ENCODE results near the gene PTPN2.

DNA sequence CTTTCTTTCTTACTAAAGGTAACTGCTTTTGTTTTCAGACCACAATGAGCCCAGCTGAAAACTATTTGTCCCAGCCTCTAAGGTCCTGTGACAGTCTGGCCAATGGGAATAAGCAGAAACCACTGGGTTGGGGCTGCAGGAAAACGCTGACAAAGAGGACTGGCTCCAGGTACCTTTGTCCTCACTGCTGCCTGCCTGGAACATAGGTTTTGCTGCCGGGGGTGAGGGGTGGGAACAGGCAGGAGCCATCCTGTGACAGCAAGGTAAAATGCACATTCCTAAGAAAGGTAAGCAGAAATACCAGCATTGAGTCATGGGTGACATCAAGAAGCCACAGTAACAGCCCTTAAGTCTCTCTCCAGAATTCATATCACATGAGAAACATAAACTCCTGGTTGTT lies 21.6 kb downstream of the PTPN2 start:
- TF ChIP-seq, protein P1, sequence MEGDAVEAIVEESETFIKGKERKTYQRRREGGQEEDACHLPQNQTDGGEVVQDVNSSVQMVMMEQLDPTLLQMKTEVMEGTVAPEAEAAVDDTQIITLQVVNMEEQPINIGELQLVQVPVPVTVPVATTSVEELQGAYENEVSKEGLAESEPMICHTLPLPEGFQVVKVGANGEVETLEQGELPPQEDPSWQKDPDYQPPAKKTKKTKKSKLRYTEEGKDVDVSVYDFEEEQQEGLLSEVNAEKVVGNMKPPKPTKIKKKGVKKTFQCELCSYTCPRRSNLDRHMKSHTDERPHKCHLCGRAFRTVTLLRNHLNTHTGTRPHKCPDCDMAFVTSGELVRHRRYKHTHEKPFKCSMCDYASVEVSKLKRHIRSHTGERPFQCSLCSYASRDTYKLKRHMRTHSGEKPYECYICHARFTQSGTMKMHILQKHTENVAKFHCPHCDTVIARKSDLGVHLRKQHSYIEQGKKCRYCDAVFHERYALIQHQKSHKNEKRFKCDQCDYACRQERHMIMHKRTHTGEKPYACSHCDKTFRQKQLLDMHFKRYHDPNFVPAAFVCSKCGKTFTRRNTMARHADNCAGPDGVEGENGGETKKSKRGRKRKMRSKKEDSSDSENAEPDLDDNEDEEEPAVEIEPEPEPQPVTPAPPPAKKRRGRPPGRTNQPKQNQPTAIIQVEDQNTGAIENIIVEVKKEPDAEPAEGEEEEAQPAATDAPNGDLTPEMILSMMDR (conservative IDR thresholded peaks at IDR 0.05; ENCODE audit: low read depth, low read length), result no peak
- no peak for TF ChIP-seq MAFK (IDR thresholded peaks at IDR 0.05; ENCODE audit: low read depth, low read length)
- TF ChIP-seq POLR2A (IDR thresholded peaks at IDR 0.05; ENCODE audit: low read depth, low read length), result no peak
- no peak for TF ChIP-seq RAD21 (IDR thresholded peaks at IDR 0.05; ENCODE audit: low read length)
- no peak for TF ChIP-seq MAZ (IDR thresholded peaks at IDR 0.05; ENCODE audit: borderline replicate concordance, low read depth, low read length)
- TF ChIP-seq BHLHE40 (IDR thresholded peaks at IDR 0.05; ENCODE audit: low read depth, low read length), result no peak
- TF ChIP-seq FOS (IDR thresholded peaks at IDR 0.05; ENCODE audit: low read depth, low read length), result no peak
- TF ChIP-seq, protein P2, sequence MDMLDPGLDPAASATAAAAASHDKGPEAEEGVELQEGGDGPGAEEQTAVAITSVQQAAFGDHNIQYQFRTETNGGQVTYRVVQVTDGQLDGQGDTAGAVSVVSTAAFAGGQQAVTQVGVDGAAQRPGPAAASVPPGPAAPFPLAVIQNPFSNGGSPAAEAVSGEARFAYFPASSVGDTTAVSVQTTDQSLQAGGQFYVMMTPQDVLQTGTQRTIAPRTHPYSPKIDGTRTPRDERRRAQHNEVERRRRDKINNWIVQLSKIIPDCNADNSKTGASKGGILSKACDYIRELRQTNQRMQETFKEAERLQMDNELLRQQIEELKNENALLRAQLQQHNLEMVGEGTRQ (IDR thresholded peaks at IDR 0.05; ENCODE audit: low read depth, low read length), result no peak
- no peak for TF ChIP-seq MXI1 (IDR thresholded peaks at IDR 0.05; ENCODE audit: borderline replicate concordance, low read depth, low read length)
- no peak for TF ChIP-seq RFX5 (IDR thresholded peaks at IDR 0.05; ENCODE audit: low read depth, low read length)
- no peak for TF ChIP-seq RCOR1 (IDR thresholded peaks at IDR 0.05; ENCODE audit: insufficient replicate concordance, low read length)
- TF ChIP-seq CHD1 (IDR thresholded peaks at IDR 0.05; ENCODE audit: low read depth, low read length), result no peak
- TF ChIP-seq CEBPB (IDR thresholded peaks at IDR 0.05; ENCODE audit: low read depth, low read length), result no peak
